Renal cortex interstitium (tissue), 11 donors: ENCODE results near the gene GSK3A. TPM values are rescaled to one million over a fixed set of nuclear protein-coding genes. Genes with fewer than 3 reads are reported as not detected.
A peak's percentile ranks its signal among the peaks of the same experiment; 100 is the strongest.

Experiments used
- DNase-seq, 11 donors: peaks; one replicate each; pipeline ENCODE4 v3.0.0-alpha.2; 2013; ENCODE audit warnings: low read depth in 9 of 11, low spot score in 4 of 11; ENCODE audit errors: extremely low read depth in 1 of 11
- polyA plus RNA-seq, 3 donors: library from polyadenylated mRNA; unstranded; fragments of 120-200 nt; gene quantifications; one replicate each; pipeline ENCODE4 v1.2.1, GENCODE V29; 2013; ENCODE audit not compliant: insufficient read length in 3 of 3

The GSK3A gene
- polyA plus RNA-seq, 3 donors, result 63.5 to 80.8 (median 74.0) TPM

- DNase-seq, result no peak
These were observed 41.7 kb upstream of the GSK3A start for GRCh38 chr19:42284066-42284501.

DNA sequence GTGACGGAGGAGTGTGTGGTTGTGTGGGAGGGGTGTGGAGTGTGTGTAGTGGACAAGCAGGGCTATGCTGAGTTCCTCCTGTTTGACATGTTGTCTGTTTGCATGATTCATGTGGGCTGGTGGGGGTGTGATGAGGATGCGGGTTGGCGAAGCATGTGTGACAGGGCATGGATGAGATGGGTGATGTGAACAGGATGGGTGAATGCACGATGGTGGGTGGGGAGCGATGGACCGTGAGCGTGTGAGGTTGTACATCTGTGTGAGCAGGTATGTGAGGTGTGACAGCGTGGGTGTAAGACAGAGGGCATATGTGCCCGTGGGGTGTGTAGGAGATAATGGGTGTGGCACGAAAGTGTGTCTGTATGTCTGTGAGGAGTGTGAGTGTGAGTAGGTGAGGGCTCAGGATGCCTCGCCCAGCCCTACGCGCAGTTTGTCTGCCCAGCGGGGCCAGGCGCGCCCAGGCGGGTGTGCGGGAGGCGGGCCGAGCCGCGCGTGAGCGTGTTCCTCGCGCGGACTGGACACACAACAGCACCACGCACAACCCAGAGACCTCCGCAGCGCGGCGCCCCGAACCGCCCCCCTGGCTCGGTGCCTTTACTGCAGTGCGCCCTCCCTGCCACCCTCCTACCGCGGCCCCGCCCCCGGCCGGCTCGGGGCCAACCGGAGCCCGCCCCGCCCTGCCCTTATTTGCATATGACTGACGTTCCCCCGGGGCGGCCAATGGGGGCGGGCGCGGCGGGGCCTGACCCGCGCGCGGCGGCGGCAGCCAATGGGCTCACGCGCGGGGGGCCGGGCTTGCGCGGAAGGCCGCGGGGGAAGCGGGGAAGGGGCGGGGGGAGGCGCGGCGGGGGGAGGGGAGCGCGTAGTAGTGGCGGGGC is 41.0 kb upstream of the GSK3A start:
- peak in 8 of 11 donors; percentile 80 to 95 (median 93) for DNase-seq

DNA sequence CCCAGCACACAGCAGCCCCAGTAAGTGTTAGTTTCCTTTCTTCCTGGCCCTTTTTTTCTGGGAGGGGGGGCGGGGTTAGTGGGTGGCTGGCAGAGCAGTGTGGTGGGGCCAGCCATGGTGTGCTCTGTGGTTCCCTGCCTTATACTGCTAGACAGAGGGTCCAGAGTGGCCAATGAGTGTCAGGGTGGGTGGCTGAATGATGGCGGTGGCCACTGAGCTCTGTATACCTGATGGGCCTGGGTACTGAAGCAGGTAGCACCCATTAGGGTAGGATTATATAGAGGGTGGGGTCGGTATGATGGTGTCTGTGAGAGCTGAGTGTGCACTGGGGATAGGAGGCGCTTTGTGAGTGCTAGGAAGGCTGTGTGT is 40.4 kb upstream of the GSK3A start:
- no peak for DNase-seq

DNA sequence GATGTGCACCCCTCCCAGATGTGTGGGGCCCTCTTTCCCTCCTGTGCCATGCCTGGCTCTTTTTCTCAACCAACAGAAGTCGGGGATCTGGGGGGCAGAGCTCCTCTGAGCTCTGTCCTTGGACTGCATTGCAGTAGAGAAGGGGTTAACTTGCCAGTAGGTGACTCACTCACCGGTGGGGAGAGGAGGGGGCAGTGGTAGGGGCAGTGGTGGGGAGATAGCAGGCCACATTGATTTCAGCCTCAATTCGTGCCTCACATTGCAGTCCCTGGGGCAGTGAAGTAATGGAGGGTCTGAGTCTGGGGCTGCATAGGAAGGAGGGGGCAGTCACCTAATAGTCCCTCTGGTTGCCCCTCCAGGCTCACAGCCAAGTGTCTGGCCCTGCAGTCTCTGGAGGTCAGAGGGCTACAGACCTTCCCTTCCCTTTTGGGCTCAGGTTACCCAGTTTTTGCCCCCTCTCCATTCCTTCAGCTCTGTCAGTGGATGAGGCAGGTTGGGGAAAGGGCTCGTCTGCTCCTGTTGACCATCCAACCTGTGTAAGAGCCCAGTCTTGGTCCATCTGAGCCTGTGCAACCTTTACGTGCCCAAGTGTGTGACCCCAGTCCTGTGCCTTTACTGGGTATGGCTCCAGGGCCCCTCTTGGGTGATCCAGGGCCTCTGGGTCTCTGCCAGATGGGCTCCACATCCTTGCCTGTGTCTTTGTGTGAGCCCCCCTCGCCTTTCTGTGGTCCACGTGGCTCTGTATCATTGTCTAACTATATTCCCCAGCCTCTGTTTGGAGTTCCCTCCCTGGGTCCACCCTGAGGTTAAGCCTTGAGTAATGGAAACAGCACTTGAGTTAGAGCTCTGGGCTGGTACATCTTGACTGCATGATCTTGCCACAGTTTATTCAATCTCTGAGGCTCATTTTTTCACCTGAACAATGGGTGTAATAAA is 39.7 kb upstream of the GSK3A start:
- no peak for DNase-seq

DNA sequence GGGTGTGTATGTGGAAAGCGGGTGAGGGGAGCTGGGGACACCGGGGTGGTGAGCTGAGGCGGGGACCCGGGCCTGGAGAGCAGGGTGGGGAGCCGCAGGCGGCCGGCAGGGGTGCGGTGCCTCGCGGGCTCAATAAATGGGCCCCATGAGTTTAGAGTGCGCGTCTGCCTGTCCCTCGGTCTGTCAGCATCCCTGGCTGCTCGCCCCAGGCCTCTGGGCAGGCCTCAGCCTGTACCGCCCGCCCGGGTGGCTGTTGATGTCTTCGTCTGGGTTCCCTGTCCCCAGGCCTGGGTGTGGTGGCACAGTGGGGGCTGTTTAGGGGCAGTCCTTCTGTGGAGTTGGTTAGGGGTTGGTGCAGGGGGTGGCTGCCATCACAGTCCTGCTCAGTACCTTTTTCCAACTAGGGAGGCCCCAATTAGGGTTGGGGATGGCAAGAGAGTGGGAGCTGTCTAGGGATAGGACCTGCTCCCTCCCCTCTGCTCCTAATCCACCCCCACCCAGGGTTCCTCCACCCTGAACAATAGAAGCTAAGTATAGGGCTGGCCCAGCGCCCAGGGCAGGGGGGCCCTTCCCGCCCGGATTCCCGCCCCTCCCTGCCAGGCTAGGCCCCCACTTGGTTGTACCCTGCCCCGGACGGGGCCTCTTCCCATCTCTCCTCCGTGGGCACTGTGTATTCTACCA is 38.9 kb upstream of the GSK3A start:
- no peak for DNase-seq

DNA sequence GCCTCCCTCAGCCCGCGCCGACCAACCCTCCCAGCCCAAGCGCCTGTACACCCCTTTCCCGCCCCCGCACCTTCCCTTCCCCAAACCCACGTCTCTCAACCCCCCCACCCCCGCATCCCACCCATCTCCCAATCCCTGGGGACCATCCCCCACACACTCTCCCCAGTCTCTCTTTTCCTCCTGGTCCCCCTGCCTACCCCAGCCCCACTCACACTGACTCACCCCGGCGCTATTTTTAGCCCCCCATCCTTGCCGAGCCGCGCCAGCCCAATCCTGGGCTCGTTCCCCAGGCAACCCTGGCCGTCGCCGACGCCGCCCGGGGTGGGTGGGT is 38.4 kb upstream of the GSK3A start:
- DNase-seq, result no peak

DNA sequence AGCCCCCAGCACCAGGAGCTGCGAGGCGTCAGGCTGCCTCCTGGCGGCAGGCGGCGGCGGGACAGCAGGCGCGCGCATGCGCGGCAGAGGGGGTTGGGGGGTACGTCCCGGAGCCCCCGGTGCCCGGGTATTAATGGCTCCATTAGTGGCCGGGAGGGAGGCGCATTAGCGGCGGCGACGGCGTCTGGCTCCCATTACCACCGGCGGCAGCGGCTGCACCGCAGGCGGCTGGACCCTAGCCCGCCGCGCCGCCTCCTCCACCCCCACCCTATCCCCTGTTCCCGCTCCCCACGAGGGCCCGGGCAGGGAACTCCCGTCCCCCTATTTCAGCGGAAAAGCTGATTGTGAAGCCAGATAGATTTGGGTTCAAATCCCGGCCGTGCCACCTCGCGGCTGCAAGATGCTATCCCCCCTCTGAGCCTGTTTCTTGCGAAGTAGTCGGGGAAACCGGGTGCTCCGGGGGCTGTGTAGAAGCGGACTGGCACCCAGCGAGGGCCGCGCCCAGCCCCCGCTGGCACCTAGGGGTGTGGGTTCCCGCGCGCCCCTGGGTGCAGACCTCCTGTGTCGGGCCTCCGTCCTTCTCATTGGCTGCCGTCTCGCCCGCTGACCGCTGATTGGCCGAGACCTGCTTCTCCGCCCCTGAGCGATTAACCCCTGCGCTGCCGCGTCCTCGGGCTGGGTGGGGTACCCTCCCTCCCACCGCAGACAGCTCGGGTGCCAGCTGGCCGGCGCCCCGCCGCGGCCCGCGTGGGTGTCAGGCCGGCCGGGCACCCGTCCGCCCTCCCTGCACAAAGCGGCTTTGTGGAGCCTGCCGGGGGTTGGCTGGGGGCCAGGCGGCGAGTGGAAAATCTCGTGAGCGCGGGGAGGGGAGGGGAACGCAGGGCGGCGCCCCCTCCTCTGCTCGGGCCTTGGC is 37.8 kb upstream of the GSK3A start:
- DNase-seq, result peak in 4 of 11 donors; percentile 75 to 86 (median 80)

DNA sequence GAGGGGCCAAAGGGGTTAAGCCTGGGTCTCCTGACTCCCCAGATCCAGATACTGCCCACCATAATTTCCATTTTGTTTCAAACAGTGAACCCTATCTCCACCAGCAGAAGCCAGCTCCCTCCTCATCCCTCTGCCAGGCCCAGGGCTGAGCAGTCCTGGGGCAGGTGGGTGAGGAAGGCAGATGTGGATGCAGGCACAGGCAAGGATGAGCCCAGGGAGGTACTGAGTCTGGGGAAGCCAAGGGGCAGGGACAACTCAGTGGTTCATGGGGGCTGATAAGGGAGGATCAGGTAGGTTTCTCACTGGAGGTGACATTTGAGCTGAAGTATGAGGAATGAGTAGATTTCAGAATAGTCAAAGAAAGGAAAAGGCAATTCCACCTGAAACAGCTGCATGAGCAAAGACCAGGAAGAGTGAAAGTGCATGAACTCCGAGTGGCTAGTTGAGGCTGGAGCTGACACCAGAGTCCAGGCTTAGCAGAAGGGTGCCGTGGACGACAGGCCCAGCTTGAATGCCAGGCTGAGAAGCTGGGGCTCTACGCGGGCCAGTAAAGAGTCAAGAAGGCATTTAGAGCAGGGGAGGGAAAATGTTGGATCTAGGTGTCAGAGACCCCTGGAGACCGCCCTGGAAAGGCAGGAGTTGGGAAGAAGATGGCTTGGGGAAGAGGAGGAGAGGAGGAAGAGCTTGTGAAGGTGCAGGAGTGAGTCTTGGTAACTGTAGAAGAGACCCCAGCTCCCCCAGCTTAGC is 36.9 kb upstream of the GSK3A start:
- no peak for DNase-seq

DNA sequence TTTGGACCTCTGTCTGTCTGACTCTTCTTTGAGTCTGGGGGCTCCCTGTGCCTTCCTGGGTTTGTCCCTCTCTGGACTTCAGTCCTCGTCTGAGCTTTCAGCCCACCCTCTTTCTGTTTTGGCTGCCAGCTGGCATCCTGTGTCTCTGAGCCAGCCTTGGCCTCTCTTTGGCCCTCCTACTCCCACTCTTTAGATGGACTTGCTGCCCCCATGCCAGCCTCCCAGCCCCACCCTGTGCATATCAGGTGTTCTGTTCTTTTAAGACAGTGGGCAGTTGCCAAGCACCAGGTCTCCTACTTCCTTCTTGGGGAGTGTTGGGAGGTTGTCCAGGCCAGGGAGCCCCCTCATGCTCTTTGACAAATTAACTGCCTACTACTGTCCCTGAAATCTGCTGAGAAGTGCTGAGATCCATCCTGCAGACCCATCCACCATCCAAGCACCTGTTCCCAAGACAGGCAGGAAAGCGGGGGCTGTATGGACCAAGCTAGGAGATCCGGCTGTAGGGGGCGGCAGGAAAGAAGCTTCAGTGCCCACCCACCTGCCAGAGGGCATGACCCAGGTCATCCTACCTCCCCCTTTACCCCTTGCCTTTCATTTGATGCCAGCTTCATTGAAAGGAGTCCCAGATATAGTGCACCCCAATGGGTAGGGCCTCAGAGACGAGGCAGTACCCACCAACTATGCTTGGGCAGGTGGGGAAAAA is 36.2 kb upstream of the GSK3A start:
- DNase-seq, result no peak

- DNase-seq, result no peak
These were observed 35.5 kb upstream of the GSK3A start for GRCh38 chr19:42277821-42278451.

- DNase-seq, result no peak
These were observed 34.4 kb upstream of the GSK3A start for GRCh38 chr19:42276821-42277220.

DNA sequence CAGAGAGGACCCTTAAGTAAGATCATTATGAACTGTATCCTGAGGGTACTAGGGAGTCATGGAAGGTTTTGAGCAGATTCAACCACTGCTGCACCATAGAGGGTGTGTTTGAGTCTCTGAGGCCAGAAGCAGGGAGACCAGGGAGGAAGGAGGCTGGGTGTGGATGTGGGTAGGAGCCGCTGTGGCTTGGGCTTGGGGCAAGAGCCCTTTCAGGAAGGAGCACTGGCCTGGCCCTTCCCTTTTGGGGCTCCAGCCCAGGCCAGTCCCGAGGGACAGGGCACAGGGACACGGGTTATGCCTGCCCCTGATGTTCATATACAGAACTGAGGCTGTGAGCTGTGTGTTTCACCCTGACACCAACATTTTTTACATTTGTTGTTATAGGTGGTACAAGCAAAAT is 33.9 kb upstream of the GSK3A start:
- no peak for DNase-seq

GRCh38 chr19:42275517-42275916 is 33.1 kb upstream of the GSK3A start:
- DNase-seq, result no peak

GRCh38 chr19:42275103-42275502 is 32.7 kb upstream of the GSK3A start:
- no peak for DNase-seq

- DNase-seq, result no peak
These were observed 31.8 kb upstream of the GSK3A start for GRCh38 chr19:42274065-42274682.

- DNase-seq, result no peak
These were observed 31.1 kb upstream of the GSK3A start for GRCh38 chr19:42273407-42274064.
